Posterior vena cava (tissue), 2 donors: Measurements from ENCODE around the gene MYOD1. TPM values are rescaled to one million over a fixed set of nuclear protein-coding genes. Genes with fewer than 3 reads are reported as not detected.

Experiments
- DNase-seq: peaks from one replicate; pipeline ENCODE4 v3.0.0-alpha.2; 2020; ENCODE audit warnings: low spot score
- intact Hi-C, 2 donors: fragments of 100-400 bp; cut with DNase I; formaldehyde crosslinking; loops; one replicate each; pipeline versions ENCODE4 v1.14.1 to v1.14.2; 2022 to 2023
- total RNA-seq, 2 donors: library from RNA; stranded (reverse); fragmentation: NEBNext Ultra II Directional; extraction: Animal tissue kit (Norgen Biotek cat#: 25700); gene quantifications; one replicate each; pipeline ENCODE4 v1.2.1, GENCODE V29; 2021
- donor health status: DM: yes; HTN: yes; CAD: no.
- donor health status: DM: yes; HTN: yes; CAD: no.

Gene MYOD1
- total RNA-seq, 2 donors from 2014 or later: not detected

DNA sequence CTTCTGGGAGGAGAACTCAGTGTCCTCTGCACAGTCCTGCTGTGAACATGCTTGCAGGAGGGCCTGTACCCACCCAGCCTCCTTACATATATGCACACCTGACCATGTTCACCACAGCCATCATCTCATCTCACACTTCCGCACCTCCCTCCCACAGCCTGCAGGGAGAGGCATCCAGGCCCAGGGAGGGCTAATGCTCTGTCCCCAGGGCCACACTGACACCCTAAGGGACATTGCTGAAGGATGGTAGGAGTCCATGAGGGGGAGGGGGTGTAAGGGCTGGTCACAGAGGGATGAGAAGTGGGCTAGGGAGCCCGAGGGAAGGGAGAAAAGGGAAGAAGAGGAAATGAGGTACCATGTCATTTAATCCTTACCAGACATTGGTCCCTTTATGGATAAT is 10.8 kb downstream of the MYOD1 start:
- intact Hi-C loops: loop anchor here in 1 of 2 donors (2.0 kb wide), 1 partner anchor 249 kb away; no protein-coding TSS in a partner anchor
- DNase-seq: no peak

DNA sequence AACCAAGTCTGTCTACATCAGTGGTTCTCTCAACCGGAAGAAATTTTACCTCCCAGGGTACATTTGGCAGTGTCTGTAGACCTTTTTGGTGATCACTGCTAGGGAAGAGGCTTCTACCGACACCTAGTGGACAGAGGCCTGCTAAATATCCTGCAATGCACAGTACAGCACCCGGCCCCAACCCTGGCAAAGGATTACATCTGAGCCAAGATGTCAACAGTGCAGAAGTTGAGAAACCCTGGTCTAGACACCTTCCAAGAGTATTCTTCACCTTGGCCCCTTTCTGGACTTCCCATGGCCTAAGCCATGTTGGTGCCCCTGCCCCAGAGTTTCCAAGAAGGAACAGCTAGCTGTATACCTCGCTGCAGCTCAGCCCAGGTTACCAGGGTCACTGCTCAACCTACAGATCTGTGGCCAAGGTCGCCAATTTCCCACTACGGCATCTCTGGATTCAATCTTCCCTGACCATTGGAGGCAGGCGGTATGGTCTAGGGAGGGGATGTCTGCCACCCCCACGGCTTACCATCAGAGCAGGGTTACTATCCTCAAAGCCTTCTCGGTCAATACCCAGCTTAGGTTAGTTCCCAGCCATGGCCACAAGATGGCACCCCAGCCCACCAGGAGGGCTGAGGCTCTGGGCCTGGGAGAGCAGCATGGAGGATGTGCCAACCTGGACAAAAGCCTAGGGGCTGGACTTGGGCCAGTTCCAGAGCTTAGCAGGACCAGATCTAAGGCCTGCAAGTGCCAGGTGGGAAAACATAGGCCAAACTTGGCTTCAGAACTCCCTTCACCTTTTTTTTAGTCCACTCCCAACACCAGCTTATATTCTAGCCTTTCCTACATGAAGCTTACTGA is 11.5 kb downstream of the MYOD1 start:
- intact Hi-C loops: loop anchor here in 1 of 2 donors (2.0 kb wide), 1 partner anchor 248 kb away; no protein-coding TSS in a partner anchor
- peak; percentile 92 for DNase-seq

DNA sequence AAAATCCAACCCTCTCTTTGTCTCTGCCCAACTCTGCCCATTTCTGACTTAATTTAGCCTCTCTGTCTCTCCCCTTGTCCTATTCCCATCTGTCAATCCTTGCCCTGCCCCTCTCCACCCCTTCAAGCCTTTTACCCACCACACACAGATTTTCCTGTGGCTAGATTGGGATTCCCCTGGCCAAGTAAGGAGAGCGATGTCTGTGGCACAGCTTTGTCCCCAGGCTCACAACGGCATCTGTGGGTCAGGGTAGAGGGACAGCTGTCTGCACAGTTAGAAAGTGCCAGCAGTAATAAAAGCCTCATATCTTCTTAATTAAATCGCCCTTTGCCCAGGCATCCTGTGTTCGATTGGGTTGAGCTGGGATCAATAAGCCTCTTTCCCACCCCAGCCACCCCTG is 13.9 kb downstream of the MYOD1 start:
- intact Hi-C loops: no loop called here
- DNase-seq: no peak

DNA sequence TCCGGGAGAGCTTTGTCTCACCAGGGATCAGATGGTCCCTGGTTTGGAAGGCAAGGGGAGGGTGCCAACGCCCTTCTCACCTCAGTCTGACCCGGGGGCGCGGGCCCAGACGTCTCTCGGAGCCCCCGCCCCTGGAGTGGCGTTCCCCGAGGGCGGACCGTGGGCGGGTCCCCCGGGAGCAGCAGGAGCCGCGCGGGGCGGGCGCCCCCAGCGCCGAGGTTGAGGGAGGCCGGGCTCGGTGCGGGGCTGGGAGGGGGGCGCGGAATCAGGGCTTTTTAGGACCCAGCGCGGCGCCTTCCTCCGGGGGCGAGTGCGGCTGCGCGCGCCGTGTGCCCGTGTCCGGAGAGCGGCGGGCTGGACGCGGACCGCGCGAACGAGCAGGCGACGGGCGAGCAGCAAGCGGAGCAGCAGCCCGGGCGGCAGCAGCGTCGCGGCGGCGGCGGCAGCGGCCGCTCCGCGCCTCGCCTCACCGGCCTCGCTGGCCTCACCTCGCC is 15.1 kb downstream of the MYOD1 start, which contains the start of gene KCNC1:
TSS of gene KCNC1 (plus strand) at position 364 of the 494 bp plus-strand sequence. CDS start 1,222 bp downstream, outside the sequence.
- intact Hi-C loops: no loop called here
- DNase-seq: peak; percentile 81

DNA sequence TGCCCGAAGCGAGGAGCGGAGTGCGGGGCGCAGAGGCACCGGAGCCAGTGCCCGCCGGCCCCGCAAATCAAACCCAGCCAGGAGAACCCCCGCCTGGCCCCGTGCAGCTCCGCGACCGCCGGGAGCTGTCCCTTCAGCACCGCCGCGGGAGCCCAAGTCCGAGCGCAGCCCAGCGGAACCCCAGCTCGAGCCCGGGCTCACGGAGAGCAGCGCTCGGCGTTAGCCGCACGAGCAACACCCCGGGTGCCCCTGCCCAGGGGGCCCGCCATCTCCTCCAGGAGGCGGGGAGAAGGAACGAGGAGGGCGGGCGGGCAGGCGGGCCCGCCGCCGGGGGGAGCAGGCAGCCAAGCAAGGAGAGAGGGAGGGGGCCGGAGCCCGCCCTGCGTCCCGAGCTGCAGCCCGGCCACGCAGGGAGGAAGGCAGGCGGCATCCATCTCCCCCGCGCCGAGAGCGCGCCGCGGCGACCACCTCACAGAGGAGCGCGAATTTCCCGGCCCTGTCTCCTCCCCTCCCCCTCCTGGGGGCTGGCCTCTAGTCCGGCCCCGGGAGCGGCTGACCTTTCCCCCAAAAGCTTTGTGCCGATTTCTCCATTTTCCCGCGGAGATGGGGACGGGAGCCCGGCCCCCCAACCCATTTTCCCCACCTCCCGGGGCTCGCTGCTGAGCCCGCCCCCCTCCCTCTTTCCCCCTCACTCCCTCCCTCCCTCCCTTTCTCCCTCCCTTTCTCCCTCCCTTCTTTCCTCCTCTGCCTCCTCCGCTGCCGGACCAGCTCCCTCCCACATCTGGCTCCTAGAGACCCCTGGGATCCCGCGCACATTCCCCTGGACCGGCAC is 15.8 kb downstream of the MYOD1 start:
- intact Hi-C loops: no loop called here
- peak; percentile 91 for DNase-seq

DNA sequence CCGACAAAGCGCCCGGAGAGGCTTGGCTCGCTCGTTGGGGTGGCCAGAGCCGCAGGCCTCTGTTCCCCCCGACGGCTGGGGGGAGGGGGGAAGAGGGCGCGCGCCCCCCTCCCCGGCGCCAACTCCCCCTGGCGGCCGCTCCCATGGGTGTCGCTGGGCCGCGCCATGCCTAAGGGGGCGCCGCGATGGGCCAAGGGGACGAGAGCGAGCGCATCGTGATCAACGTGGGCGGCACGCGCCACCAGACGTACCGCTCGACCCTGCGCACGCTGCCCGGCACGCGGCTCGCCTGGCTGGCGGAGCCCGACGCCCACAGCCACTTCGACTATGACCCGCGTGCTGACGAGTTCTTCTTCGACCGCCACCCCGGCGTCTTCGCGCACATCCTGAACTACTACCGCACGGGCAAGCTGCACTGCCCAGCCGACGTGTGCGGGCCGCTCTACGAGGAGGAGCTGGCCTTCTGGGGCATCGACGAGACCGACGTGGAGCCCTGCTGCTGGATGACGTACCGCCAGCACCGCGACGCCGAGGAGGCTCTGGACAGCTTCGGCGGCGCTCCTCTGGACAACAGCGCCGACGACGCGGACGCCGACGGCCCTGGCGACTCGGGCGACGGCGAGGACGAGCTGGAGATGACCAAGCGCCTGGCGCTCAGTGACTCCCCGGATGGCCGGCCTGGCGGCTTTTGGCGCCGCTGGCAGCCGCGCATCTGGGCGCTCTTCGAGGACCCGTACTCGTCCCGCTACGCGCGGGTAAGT is 16.6 kb downstream of the MYOD1 start:
- intact Hi-C loops: no loop called here

DNA sequence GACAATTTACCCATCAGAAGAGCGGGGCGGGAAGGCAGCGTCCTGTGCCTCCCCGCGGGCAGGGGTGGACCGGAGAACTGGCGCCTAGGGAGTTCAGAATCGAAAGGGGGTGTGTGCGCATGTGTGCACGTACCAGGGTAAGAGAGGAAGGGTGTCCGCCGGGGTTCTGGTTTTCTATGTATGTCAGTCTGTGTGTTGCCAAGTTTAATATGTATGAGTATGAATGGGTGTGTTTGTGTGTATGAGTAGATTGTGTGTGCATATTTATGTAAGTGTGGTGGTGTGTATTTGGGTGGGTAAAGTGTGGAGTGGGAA is 17.2 kb downstream of the MYOD1 start:
- no peak for DNase-seq
- intact Hi-C loops: no loop called here

More for the DNA sequence above, 16.6 kb downstream of the MYOD1 start:
- peak; percentile 80 for DNase-seq

DNA sequence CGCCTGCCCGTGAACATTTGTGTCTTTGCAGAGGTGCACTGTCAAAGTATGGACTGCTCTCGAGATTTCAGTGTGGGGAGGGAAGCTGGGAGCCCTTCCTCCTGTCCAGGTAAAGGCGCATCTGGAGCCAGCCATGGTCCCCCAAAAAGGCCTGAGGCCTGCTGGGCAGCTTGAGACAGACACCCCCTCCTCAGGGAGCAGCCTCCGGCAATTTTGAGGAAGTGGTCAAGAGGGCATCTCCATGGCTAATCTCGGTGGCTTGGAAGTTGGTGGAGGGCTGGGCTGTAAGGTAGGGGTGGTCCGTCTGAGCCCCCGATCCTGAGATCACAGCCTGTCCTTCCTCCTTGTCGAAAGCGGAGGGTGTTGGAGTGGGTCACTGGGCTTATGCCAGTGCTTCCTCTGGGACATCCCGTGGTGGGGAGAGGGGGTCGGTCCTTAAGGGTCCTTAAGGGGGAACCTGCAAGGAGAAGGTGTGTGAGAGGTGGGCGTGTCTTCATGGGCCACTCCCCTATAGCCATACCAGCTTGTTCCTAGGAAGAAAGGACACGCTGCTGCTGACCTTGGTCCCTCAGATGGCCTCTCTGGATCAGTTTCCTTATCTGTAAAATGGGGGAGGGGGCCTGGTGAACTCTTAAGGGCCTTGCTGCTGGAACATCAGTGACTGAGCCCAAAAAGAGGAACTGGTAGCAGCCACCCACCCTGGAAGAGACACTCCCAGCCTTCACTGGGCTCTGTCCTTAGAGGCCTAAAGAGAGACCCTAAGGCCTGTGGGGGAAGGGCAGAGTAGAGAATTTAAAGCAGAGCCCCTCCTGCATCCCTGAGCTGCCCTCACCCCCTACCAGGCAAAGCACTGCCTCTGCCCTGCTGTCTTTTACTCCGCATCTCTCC is 17.8 kb downstream of the MYOD1 start:
- DNase-seq: peak; percentile 69
- intact Hi-C loops: no loop called here

DNA sequence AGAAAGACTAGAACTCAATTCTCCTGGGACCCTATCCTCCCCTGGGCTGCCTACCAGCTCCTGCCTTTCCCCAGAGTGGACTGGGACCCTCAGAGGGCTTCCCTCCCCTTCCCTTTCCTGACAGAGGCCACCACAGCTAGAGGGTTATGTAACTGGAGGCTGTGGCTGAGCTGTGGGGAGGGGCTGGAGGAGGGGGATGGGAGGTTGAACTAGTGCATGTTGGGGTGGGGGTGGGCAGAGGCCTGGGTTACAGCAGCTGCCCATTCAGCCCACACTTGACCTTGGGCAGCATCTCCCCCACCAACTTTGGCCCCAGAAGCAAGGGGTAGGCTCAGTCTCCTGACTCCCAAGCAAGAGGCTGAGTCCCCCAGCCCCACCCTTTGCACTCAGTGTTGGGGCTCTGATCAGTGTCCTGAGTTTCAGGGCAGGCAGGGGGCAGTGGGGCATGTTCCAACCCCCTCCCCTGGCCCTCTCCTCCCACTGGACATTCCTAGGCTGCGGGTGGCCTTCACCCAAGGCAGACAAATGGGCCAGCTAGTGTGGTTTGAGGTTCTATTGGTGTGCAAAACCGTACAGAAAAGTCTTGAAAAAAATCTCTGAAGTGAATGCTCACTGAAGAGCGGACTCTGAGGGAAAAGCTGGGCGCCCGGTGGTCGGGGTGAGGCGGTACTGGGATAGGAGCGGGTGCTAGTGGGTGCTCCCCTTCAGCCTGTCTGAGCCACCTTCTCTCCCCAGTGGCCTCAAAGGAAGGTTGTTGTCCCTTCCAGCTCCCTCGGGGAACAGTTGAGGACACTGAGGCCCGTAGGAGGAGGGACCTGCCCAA is 19.0 kb downstream of the MYOD1 start:
- intact Hi-C loops: no loop called here
- no peak for DNase-seq

DNA sequence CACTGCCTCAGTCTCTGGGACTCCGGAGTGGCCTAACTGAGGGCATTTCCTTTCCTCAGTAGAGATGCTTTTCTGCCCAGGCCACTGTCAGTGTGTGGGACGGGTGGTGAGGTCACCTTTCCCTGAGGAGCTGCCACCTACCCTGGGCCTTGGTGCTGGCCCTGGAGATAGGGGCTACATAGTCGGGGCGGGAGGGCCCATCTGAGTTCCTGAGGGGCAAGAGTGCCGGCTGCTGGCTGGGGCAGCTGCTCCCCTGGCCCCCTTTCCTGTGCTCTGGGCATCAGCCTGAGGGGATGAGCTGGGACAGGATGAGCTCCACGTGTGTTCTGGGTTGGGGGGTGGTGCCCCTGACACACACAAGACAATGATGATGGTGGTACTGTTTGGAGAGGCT is 20.6 kb downstream of the MYOD1 start:
- DNase-seq: no peak
- intact Hi-C loops: loop anchor here in 1 of 2 donors (5.0 kb wide), 1 partner anchor 237 kb away; no protein-coding TSS in a partner anchor

DNA sequence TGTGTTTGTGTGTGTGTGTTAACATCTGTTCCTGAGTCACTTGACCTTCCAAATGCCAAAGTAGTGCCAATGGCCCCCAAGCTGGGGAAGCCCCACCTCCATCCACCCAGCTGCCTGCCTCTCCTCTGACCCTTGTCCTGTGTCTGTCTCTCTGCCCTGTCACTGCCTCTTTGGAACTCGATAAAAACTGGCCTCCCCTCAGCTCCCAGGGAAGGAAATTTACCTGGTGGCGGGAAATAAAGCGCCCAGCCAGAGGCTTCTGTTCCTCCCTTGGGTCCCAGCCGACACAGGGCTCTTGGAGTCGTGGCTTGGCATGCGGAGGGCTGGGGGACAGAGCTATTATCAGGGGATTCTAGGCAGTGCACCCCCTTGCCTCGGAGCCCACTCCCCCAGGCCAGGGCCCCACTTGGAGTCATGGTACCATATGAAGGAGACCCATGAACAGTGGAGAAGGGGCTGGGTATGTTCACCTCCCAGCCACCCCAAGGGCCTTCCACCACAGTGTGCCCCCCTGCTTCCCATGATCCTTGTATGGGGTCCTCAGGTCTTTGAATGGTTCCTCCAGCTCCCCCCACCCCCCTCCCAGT is 21.4 kb downstream of the MYOD1 start:
- DNase-seq: peak; percentile 79
- intact Hi-C loops: loop anchor here in 1 of 2 donors (5.0 kb wide), 1 partner anchor 237 kb away; no protein-coding TSS in a partner anchor

DNA sequence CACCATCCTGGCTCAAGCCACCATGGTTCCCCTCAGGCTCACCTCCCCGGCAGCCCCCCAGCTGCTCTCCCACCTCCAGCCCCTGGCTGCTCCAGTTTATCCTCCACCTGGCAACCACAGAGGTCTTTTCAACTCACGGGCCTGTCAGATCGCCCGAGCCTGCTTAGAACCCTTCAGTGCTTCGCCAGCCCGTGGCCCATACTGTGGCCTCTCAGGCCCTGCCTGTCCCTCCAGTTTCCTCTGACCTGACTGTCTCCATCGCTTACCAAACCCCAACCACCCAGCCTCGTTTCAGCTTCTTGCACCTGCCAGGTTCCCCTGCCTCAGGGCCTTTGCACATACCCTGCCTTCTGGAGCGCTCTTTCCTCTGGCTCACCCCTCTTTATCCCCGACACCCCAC is 22.1 kb downstream of the MYOD1 start:
- intact Hi-C loops: loop anchor here in 1 of 2 donors (5.0 kb wide), 1 partner anchor 236 kb away; no protein-coding TSS in a partner anchor
- no peak for DNase-seq

DNA sequence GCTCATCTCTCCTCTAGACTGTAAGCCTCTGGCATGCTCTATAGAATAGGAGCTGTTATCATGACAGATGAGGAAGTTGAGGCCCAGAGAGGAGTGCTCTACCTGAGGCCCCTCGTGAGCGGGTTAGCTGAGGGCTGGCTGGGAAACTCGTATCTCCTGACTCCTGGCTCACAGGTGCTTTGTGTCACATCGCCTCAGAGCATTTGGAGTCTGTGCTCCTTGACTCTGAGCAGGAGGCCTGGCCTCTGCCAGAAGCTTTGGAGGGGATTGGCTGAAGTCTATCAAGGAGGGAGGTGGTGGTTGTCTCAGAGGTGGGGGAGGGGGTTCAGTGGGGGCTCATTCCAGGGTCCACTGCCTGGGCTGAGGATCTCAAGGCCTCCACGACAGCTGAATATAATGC is 22.6 kb downstream of the MYOD1 start:
- DNase-seq: peak; percentile 36
- intact Hi-C loops: loop anchor here in 1 of 2 donors (5.0 kb wide), 1 partner anchor 235 kb away; no protein-coding TSS in a partner anchor

DNA sequence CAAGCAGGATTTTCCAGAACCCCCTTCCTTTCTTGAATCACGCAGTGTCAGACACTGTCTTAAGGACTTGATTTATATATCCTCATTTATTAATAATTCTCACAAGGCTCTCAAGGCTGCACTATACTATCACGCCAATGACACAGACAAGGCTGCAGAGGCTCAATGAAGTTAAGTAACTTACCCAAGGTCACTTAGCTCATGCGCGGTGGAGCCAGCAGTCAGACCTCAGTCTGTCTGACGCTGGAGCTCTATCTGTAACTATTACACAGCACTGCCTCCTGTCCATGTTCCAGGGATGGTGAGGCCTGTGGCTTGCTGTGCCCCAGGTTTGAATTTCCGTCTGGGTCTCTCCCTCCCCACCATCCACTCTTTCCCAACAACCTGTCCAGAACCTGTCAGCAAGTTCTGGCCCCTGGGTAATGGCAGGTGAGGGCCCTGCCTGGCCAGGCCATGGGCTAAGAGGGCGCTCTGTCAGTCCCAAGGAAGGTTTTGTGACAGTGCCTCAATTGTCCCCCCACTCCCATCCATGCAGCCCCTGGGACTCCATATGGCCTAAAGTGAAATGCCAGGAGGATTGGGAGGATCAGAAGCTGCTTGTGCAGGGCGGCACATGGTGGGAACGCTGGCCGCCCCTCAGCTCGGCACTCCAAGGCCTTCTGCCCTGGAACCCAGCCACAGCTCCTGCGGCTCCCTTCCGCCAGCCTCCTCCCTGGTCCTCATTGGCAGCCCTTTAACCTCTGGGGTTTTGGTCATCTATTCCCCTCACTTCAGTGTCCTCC is 23.8 kb downstream of the MYOD1 start:
- DNase-seq: peak; percentile 66
- intact Hi-C loops: loop anchor here in 1 of 2 donors (5.0 kb wide), 1 partner anchor 234 kb away; no protein-coding TSS in a partner anchor

DNA sequence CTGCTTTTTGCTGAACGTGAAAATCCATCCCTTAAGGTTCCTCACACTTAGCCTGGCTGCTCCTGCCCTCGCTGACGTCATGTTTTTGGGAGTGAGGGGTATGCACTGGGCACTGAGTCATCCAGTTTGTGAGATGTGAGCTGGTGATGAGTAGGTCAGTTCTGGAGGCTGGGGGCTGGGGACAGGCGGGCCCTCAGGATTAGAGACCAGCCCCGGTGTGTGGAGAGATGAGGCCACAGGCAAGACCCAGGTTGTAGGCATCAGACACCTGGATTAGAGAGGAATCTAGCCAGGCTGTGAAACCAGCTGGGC is 24.4 kb downstream of the MYOD1 start:
- intact Hi-C loops: loop anchor here in 1 of 2 donors (5.0 kb wide), 1 partner anchor 234 kb away; no protein-coding TSS in a partner anchor
- no peak for DNase-seq
